Aorta (tissue), 5 donors: ENCODE data around the gene DNER. TPM values are rescaled to one million over a fixed set of nuclear protein-coding genes. Genes with fewer than 3 reads are reported as not detected.

Source experiments
- ATAC-seq: fragments of 200-7000 bp; cut with Tn5 transposase; one replicate; pipeline ENCODE4 v1.9.1; 2022; ENCODE audit warnings: moderate library complexity; ENCODE audit not compliant: low FRiP score
- DNase-seq, 2 donors: peaks; one replicate each; pipeline ENCODE4 v3.0.0-alpha.2; 2020
- H3K27ac ChIP-seq, 2 donors: one replicate each; pipeline ENCODE4 v1.5.1; 2013; ENCODE audit warnings: low read length in 2 of 2, mild to moderate bottlenecking in 2 of 2, moderate library complexity in 2 of 2, control low read depth in 1 of 2, inconsistent platforms in 1 of 2, low read depth in 1 of 2
- H3K27me3 ChIP-seq, 2 donors: one replicate each; pipeline ENCODE4 v1.6.1; 2013; ENCODE audit warnings: control low read depth in 1 of 2, low read length in 1 of 2, mild to moderate bottlenecking in 1 of 2, moderate library complexity in 1 of 2; ENCODE audit not compliant: insufficient read depth in 2 of 2, control insufficient read depth in 1 of 2
- H3K36me3 ChIP-seq, 2 donors: one replicate each; pipeline ENCODE4 v1.6.1; 2013; ENCODE audit warnings: control low read depth in 1 of 2, low read length in 1 of 2, mild to moderate bottlenecking in 1 of 2; ENCODE audit not compliant: insufficient read depth in 2 of 2, control insufficient read depth in 1 of 2
- H3K4me1 ChIP-seq, 2 donors: one replicate each; pipeline ENCODE4 v1.6.1; 2013; ENCODE audit warnings: low read length in 2 of 2, control low read depth in 1 of 2, mild to moderate bottlenecking in 1 of 2, moderate library complexity in 1 of 2; ENCODE audit not compliant: insufficient read depth in 2 of 2, control insufficient read depth in 1 of 2
- H3K4me3 ChIP-seq, 2 donors: one replicate each; pipeline ENCODE4 v1.5.1; 2013; ENCODE audit warnings: low read length in 2 of 2, control low read depth in 1 of 2, mild to moderate bottlenecking in 1 of 2
- H3K9me3 ChIP-seq: one replicate; pipeline ENCODE4 v1.6.1; 2013; ENCODE audit warnings: mild to moderate bottlenecking, low read length; ENCODE audit not compliant: control insufficient read depth
- WGBS, 2 donors: extraction: QIAGEN DNeasy Blood & Tissue Kit; methylation state at CpG; one replicate each; pipeline ENCODE4 v1.1.7; 2013; 5-methylcytosine and 5-hydroxymethylcytosine counted together
- intact Hi-C, 2 donors: fragments of 100-400 bp; cut with DNase I; formaldehyde crosslinking; loops; one replicate each; pipeline versions ENCODE4 v1.14.2 to v1.15.0; 2022
- polyA plus RNA-seq, 2 donors: library from polyadenylated mRNA; stranded (reverse); fragments of 200-250 nt; gene quantifications; one replicate each; pipeline ENCODE4 v1.2.3, GENCODE V29; 2013
- total RNA-seq, 2 donors: library from RNA; stranded (reverse); fragmentation: NEBNext Ultra II Directional; extraction: Animal tissue kit (Norgen Biotek cat#: 25700); gene quantifications; one replicate each; pipeline ENCODE4 v1.2.1, GENCODE V29; 2021
- donor health status: healthy with polysubstance abuse.
- donor health status: Bipolar disorder and iron deficiency.
- donor health status: DM: no; HTN: no; CAD: no.
- donor health status: DM: no; HTN: no; CAD: no.
- donor health status: DM: yes; HTN: yes; CAD: no.

DNER gene
- total and polyA plus RNA-seq, 4 donors, result 0.45 to 2.5 (median 1.1) TPM

DNA sequence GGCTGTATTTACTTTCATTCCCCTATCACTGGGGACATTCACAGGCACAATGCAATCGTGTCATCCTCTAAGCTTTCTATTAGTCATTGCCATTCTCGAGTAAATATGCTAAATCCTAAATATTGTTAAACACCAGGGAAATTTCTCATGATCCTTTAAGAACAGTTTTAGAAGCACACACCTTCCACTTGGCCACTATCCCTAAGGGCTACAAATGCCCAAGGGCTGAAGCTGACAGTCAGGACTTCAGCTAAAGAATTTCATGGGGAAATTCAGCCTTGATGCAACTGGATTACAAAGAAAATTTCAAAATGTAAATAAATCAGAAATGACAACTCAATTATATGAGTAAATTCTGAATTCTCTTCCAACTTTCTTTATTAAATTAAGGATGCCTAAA is 280.2 kb downstream of the DNER start:
- DNase-seq, result no peak
- H3K36me3 ChIP-seq, result no peaks in the 10 kb centered on the region
- ATAC-seq, result no peak
- intact Hi-C loops, result loop anchor here (5.0 kb wide), 1 partner anchor 153 kb away; no protein-coding TSS in a partner anchor
- no peaks in the 10 kb centered on the region for H3K9me3 ChIP-seq
- no peak overlapping the region for H3K27ac ChIP-seq
- H3K4me3 ChIP-seq, result no peak overlapping the region
- H3K27me3 ChIP-seq, result no peaks in the 10 kb centered on the region
- 16 to 32% methylated on average over 2 of the region's 2 CpGs for WGBS, 2 donors
- peaks cover 0 to 2% of the 10 kb centered on the region in 2 donors for H3K4me1 ChIP-seq

GRCh38 chr2:229433351-229433750 is 281.0 kb downstream of the DNER start:
- no peak overlapping the region for H3K4me3 ChIP-seq
- ATAC-seq, result no peak
- no peak for DNase-seq
- H3K27ac ChIP-seq, result no peak overlapping the region
- WGBS, 2 donors, result 49 to 63% methylated on average over 5 of the region's 5 CpGs
- H3K27me3 ChIP-seq, result no peaks in the 10 kb centered on the region
- intact Hi-C loops, result loop anchor here (5.0 kb wide), 1 partner anchor 154 kb away; no protein-coding TSS in a partner anchor
- no peaks in the 10 kb centered on the region for H3K9me3 ChIP-seq
- peaks cover 0 to 2% of the 10 kb centered on the region in 2 donors for H3K4me1 ChIP-seq
- no peaks in the 10 kb centered on the region for H3K36me3 ChIP-seq

GRCh38 chr2:229431327-229431954 is 282.9 kb downstream of the DNER start:
- no peak for ATAC-seq
- intact Hi-C loops, result loop anchor here (5.0 kb wide), 1 partner anchor 156 kb away; no protein-coding TSS in a partner anchor
- no peak overlapping the region for H3K27ac ChIP-seq

DNA sequence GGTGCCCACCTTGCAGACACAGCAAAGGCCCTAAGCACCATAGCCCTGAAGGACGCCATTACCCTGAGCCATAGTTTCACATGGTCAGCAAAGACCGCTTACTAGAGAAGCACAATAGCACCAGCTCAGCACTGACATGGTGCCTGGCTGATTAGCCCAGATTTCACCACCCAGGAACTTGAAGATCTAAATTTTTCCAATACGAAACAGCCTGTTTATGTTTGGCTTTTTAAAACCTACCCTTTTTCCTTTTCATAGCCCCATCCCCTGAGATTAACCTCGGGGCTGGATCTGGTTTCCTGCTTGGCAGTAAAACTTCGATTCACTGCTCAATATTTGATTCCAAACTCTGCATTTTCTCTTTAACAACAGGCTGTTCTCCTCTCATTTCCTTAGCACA is 284.8 kb downstream of the DNER start:
- Histone ChIP-seq H3K9me3 (no peaks in the 10 kb centered on the region), H3K36me3 (no peaks in the 10 kb centered on the region), H3K27ac (no peak overlapping the region), H3K4me1 (peaks cover 0 to 2% of the 10 kb centered on the region in 2 donors), H3K4me3 (no peak overlapping the region), H3K27me3 (no peaks in the 10 kb centered on the region)
- intact Hi-C loops, result no loop called here
- peak; percentile 44 for ATAC-seq
- 47% methylated on average over 5 of the region's 5 CpGs for WGBS, 2 donors
- no peak for DNase-seq

More at GRCh38 chr2:229431327-229431954, 282.9 kb downstream of the DNER start:
- Histone ChIP-seq H3K9me3 (no peaks in the 10 kb centered on the region), H3K4me1 (peaks cover 0 to 2% of the 10 kb centered on the region in 2 donors), H3K36me3 (no peaks in the 10 kb centered on the region), H3K27me3 (no peaks in the 10 kb centered on the region), H3K4me3 (no peak overlapping the region)
- WGBS, 2 donors, result 30 to 35% methylated on average over 2 of the region's 2 CpGs
- DNase-seq, result no peak

DNA sequence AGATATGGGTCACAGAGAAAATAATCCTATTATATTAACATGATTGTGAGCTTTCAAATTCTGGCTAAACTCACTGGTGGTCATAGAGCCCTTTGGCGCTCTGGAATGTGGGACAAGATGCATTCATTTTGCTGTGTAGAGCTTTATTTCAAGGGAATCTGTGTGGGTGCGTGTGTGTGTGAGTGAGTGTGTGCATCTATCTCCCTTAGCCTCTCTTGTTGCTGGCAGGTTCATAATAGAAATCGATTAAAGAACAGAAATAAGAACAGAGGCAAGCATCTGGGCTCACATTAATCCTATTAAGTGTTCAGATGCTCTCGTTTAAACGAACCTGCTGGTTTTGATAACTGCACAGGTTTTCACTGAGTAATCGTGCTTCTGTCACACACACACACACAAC is 287.9 kb downstream of the DNER start:
- Histone ChIP-seq H3K4me3 (no peak overlapping the region), H3K4me1 (no peaks in the 10 kb centered on the region), H3K27ac (no peak overlapping the region), H3K36me3 (no peaks in the 10 kb centered on the region), H3K27me3 (no peaks in the 10 kb centered on the region), H3K9me3 (no peaks in the 10 kb centered on the region)
- DNase-seq (no peak), ATAC-seq (no peak)
- intact Hi-C loops, result no loop called here
- 91 to 94% methylated on average over 6 of the region's 6 CpGs for WGBS, 2 donors

DNA sequence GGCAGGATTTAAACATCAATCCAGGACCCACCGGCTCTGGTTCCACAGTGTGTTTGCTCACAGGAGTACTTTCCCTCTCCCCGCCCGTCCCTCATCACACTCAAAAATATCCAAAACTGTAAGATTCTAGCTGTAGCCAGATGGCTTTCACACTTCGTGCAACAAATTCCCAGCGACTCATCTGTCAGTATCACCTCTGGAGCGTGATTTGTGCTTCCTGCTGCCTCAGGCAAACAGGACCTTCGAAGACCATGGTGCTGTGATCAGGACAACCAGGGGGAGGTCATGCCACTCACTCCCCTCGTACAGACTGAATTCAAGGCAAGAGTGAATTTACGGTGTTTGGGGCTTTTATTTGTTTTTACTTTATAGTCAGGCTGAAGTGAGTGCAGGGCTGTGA is 288.8 kb downstream of the DNER start:
- H3K9me3 ChIP-seq, result no peaks in the 10 kb centered on the region
- WGBS, 2 donors, result 85% methylated on average over 9 of the region's 9 CpGs
- no peaks in the 10 kb centered on the region for H3K36me3 ChIP-seq
- H3K4me3 ChIP-seq, result no peak overlapping the region
- intact Hi-C loops, result no loop called here
- peaks cover 0 to 2% of the 10 kb centered on the region in 2 donors for H3K4me1 ChIP-seq
- ATAC-seq (no peak), DNase-seq (no peak)
- H3K27me3 ChIP-seq, result no peaks in the 10 kb centered on the region
- H3K27ac ChIP-seq, result no peak overlapping the region

DNA sequence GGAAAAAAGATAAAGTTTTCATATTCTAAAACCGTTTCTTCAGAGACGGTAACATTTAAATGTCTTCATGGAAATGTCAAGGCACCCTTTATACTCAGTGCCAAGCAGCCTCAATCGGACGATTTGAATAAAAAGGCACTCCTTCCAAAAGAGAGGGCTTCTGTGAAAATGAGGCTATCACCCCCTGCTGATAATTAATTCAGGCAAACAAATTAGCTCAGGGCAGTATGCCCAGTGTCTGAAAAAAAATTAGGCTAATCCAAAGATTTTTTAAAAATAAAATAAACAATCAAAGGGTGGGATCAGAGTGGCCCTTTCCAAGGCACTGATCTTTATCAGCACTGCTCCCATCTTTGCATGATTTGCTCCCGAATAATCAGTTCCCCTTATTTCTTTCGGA is 292.3 kb downstream of the DNER start:
- H3K27me3 ChIP-seq, result no peaks in the 10 kb centered on the region
- peaks cover 7 to 13% of the 10 kb centered on the region in 2 donors for H3K4me1 ChIP-seq
- H3K27ac ChIP-seq, result no peak overlapping the region
- intact Hi-C loops, result no loop called here
- 71 to 77% methylated on average over 6 of the region's 6 CpGs for WGBS, 2 donors
- no peaks in the 10 kb centered on the region for H3K9me3 ChIP-seq
- H3K36me3 ChIP-seq, result no peaks in the 10 kb centered on the region
- ATAC-seq (no peak), DNase-seq (no peak)
- no peak overlapping the region for H3K4me3 ChIP-seq

DNA sequence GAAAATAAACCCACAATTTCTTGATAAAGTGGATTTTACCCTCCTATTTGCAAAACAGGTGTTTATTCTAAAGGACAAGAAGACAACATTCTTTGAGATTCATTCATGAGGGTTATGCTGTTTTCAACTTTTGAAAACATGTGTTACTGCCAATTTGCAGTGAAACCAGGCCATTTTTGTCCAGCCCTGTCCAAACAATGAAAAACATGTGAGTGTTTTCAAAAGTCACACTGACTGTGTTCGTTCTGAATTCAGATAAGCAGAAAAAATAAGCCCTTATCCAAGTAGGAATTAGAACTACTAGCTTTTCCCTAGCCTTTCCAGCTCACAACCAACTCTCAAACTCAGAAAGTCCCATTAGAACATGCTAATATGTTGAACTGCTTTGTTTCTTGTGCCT is 295.2 kb downstream of the DNER start:
- DNase-seq (no peak), ATAC-seq (peak; percentile 64)
- H3K36me3 ChIP-seq, result no peaks in the 10 kb centered on the region
- no peak overlapping the region for H3K4me3 ChIP-seq
- no peaks in the 10 kb centered on the region for H3K9me3 ChIP-seq
- H3K4me1 ChIP-seq, result peaks cover 15% of the 10 kb centered on the region in 2 donors
- WGBS, 2 donors, result 0 to 5% methylated on average over 1 of the region's 1 CpG
- peak overlapping the region in 1 of 2 donors; percentile 85 for H3K27ac ChIP-seq
- H3K27me3 ChIP-seq, result no peaks in the 10 kb centered on the region
- intact Hi-C loops, result loop anchor here in 1 of 2 donors (10.0 kb wide), 1 partner anchor 284 kb away; no protein-coding TSS in a partner anchor

- no peaks in the 10 kb centered on the region for H3K27me3 ChIP-seq
- intact Hi-C loops, result loop anchor here in 1 of 2 donors (10.0 kb wide), 1 partner anchor 283 kb away; no protein-coding TSS in a partner anchor
- ATAC-seq (no peak), DNase-seq (no peak)
- 54 to 57% methylated on average over 7 of the region's 7 CpGs for WGBS, 2 donors
- H3K4me3 ChIP-seq, result no peak overlapping the region
- no peaks in the 10 kb centered on the region for H3K36me3 ChIP-seq
- H3K27ac ChIP-seq, result peak overlapping the region; percentile 88 to 95
- H3K9me3 ChIP-seq, result no peaks in the 10 kb centered on the region
- H3K4me1 ChIP-seq, result peaks cover 15% of the 10 kb centered on the region in 2 donors
These were observed 296.4 kb downstream of the DNER start for GRCh38 chr2:229417916-229418315.
